Caki2 (cell line): ENCODE measurements around the gene SSX2B. TPM values are rescaled to one million over a fixed set of nuclear protein-coding genes. Genes with fewer than 3 reads are reported as not detected.
"Not testable (repeated sequence)": the region's sequence is repeated elsewhere in the genome, so short reads cannot be mapped to it uniquely, and the experiment has no call there.

Experiments
- DNase-seq: peaks from one replicate; pipeline ENCODE4 v3.0.0-alpha.2; 2015; ENCODE audit warnings: low read depth
- in situ Hi-C: cut with HindIII; loops from 2 replicates; pipeline ENCODE4 v1.10.0; 2016; ENCODE audit warnings: low sequenced_read_pairs, low pct_unique_long_range_greater_than_20kb, mixed read lengths
- total RNA-seq: library from RNA; depleted of rRNA; stranded (reverse); fragments of >200 nt; shearing (Covaris generic); gene quantifications from 2 replicates; pipeline ENCODE4 v1.2.3, GENCODE V29; 2014; ENCODE audit warnings: low replicate concordance; rRNA removed

SSX2B gene, protein sequence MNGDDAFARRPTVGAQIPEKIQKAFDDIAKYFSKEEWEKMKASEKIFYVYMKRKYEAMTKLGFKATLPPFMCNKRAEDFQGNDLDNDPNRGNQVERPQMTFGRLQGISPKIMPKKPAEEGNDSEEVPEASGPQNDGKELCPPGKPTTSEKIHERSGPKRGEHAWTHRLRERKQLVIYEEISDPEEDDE
- total RNA-seq: 0.24 TPM in 1 of 2 replicates, not detected in the other

DNA sequence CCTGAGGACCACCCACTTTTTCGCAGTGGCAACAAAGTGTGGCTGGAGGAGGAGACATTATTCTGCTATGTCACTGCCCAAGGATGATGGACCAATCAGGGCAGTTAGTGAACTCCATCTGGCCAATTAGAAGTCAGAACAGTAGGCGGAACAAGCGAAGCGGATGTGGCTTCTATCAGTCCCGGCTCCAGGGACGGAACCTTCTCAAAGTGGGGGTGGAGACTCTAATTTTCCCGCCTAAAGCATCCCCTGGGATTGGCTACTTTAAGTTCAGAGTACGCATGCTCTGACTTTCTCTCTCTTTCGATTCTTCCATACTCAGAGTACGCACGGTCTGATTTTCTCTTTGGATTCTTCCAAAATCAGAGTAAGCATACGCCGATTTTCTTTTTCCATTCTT lies at the start of gene SSX2B:
TSS of gene SSX2B (plus strand) at position 301 of the 400 bp plus-strand sequence. CDS start 1,429 bp downstream, outside the sequence.
- DNase-seq, in situ Hi-C loops: not testable (repeated sequence)

DNA sequence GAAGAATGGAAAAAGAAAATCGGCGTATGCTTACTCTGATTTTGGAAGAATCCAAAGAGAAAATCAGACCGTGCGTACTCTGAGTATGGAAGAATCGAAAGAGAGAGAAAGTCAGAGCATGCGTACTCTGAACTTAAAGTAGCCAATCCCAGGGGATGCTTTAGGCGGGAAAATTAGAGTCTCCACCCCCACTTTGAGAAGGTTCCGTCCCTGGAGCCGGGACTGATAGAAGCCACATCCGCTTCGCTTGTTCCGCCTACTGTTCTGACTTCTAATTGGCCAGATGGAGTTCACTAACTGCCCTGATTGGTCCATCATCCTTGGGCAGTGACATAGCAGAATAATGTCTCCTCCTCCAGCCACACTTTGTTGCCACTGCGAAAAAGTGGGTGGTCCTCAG lies 44.0 kb upstream of the SSX2B start, which contains the start of gene SSX2:
TSS of gene SSX2 (minus strand) at position 101 of the 400 bp plus-strand sequence. CDS start 1,429 bp downstream, outside the sequence.
- in situ Hi-C loops, DNase-seq: not testable (repeated sequence)

DNA sequence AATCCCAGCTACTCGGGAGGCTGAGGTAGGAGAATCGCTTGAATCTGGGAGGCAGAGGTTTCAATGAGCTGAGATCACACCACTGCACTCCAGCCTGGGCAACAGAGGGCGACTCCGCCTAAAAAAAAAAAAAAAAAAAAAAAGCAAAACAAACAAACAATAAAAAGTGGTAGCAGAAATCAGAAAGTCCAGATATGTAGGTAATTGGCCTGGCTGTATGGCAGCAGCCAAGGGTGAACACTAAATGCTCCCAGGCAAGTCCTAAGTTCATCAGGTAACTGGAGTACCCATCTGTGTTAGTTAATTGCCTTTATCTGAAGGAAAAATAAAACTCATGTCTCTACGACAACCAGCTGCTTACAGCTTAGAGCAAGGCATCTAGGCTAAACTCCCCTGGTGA lies 14.9 kb downstream of the SSX2B start:
- DNase-seq, in situ Hi-C loops: not testable (repeated sequence)

DNA sequence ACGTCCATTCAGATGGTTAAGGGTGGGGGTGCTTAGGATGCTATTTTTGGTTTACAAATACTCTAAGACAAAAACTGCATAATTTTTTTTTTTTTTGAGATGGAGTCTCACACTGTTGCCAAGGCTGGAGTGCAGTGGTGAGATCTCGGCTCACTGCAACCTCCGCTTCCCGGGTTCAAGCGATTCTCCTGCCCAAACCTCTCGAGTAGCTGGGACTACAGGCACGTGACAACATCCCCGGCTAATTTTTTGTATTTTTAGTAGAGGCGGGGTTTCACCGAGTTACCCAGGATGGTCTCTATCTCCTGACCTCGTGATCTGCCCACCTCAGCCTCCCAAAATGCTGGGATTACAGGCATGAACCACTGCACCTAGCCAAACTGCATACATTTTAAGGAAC lies 22.5 kb downstream of the SSX2B start:
- DNase-seq, in situ Hi-C loops: not testable (repeated sequence)

DNA sequence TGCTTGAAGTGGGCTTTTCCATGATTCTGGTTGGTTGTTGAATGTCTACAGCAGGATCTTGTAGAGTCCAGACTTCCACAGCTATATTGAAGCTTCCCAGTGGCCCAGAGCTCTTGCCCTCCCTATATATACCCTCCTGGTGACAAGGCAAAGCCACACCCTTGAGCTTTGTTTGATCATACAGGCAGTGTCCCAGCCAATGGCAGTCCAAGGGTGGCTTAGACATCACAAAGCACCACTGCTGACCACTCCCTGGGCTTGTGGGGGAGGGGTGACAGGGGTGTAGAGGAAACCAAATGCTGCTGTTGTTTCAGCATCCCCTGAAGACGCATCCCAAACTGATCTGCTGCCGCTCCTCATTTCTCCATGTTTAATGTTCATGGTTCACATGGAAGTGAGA lies 46.3 kb downstream of the SSX2B start, which contains the start of gene SPANXN5:
TSS of gene SPANXN5 (minus strand) at position 101 of the 400 bp plus-strand sequence. CDS start at position 22, 79 bp downstream.
- DNase-seq: peak; percentile 8
- in situ Hi-C loops: not testable (repeated sequence)

DNA sequence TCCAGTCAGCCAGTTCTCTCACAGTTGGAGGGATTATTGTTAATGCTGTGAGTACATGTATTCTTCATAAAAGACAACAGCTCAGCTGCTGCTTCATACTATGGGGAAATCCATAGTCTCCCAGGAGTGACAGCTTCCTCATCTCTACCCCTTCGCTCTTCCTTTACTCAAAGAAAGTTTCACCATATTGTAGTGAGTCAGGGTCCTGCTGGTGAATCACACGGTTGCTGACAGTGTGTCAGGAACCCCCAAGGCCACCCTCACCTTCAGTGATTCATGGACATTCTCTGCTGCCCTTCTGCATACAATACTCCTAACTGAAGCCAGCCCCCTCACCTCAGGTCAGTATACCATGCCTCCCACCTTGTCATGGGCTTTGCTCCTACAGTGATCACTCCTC lies 53.8 kb downstream of the SSX2B start:
- in situ Hi-C loops, DNase-seq: not testable (repeated sequence)

Other genes with a start within 250 kb of the SSX2B start
- gene XAGE1B, start 234.2 kb upstream of the SSX2B start, total RNA-seq: not detected in 2 replicates
- not detected in 2 replicates for gene SSX7, start 96.4 kb upstream of the SSX2B start, total RNA-seq
- gene SSX2, start 44.1 kb upstream of the SSX2B start, total RNA-seq: 0.32 TPM in 1 of 2 replicates, not detected in the other
- 0.38 TPM in 1 of 2 replicates, not detected in the other for gene SPANXN5, start 46.2 kb downstream of the SSX2B start, total RNA-seq
- not detected in 2 replicates for gene XAGE5, start 60.0 kb downstream of the SSX2B start, total RNA-seq
- gene XAGE3, start 116.8 kb downstream of the SSX2B start, total RNA-seq: not detected in 2 replicates
- 29.0 and 32.1 TPM in 2 replicates for gene FAM156B, start 146.1 kb downstream of the SSX2B start, total RNA-seq
- gene FAM156A, start 207.3 kb downstream of the SSX2B start, total RNA-seq: 1.3 and 29.6 TPM in 2 replicates